Trophoblast cell (in vitro differentiated cells and primary cell): ENCODE results near the gene AOPEP.
A peak's percentile ranks its signal among the peaks of the same experiment; 100 is the strongest.

Experiments used
- DNase-seq, 2 donors: peaks; one replicate each; pipeline ENCODE4 v3.0.0-alpha.2; 2016
- H2AFZ ChIP-seq: 2 replicates; pipeline ENCODE4 v1.6.1; 2013; ENCODE audit warnings: low read length, moderate library complexity, mild to moderate bottlenecking; ENCODE audit not compliant: insufficient read depth, poor library complexity
- H2AK5ac ChIP-seq: 2 replicates; pipeline ENCODE4 v1.6.1; 2013; ENCODE audit warnings: mild to moderate bottlenecking, low read length
- H2BK120ac ChIP-seq: 2 replicates; pipeline ENCODE4 v1.6.1; 2013; ENCODE audit warnings: low read length, mild to moderate bottlenecking, moderate library complexity; ENCODE audit not compliant: insufficient read depth, poor library complexity
- H2BK12ac ChIP-seq: 2 replicates; pipeline ENCODE4 v1.6.1; 2013; ENCODE audit warnings: mild to moderate bottlenecking, low read length, moderate library complexity
- H2BK5ac ChIP-seq: 2 replicates; pipeline ENCODE4 v1.6.1; 2013; ENCODE audit warnings: low read length, low read depth, moderate library complexity, mild to moderate bottlenecking; ENCODE audit not compliant: poor library complexity
- H3K14ac ChIP-seq: 2 replicates; pipeline ENCODE4 v1.6.1; 2013; ENCODE audit warnings: mild to moderate bottlenecking, low read length
- H3K18ac ChIP-seq: 2 replicates; pipeline ENCODE4 v1.6.1; 2013; ENCODE audit warnings: mild to moderate bottlenecking, low read length
- H3K23ac ChIP-seq: 2 replicates; pipeline ENCODE4 v1.6.1; 2013; ENCODE audit warnings: low read length
- H3K27ac ChIP-seq: 2 replicates; pipeline ENCODE4 v1.5.1; 2013; ENCODE audit warnings: low read depth, mild to moderate bottlenecking, inconsistent platforms, low read length, moderate library complexity
- H3K27me3 ChIP-seq: 2 replicates; pipeline ENCODE4 v1.6.1; 2013; ENCODE audit warnings: inconsistent platforms, mild to moderate bottlenecking, low read length, moderate library complexity; ENCODE audit not compliant: insufficient read depth
- H3K36me3 ChIP-seq, 2 experiments: 1 replicate in 1 of 2; 2 replicates in 1 of 2; pipeline ENCODE4 v1.6.1; 2013; ENCODE audit warnings: low read length in 2 of 2, mild to moderate bottlenecking in 2 of 2, moderate library complexity in 1 of 2; ENCODE audit not compliant: insufficient read depth in 2 of 2, control insufficient read depth in 1 of 2
- H3K4ac ChIP-seq: 2 replicates; pipeline ENCODE4 v1.6.1; 2013; ENCODE audit warnings: low read depth, mild to moderate bottlenecking, low read length, moderate library complexity
- H3K4me1 ChIP-seq, 2 experiments: 1 replicate in 1 of 2; 2 replicates in 1 of 2; pipeline ENCODE4 v1.6.1; 2013; ENCODE audit warnings: low read length in 2 of 2, mild to moderate bottlenecking in 2 of 2, moderate library complexity in 1 of 2; ENCODE audit not compliant: insufficient read depth in 2 of 2, control insufficient read depth in 1 of 2
- H3K4me2 ChIP-seq: 2 replicates; pipeline ENCODE4 v1.6.1; 2013; ENCODE audit warnings: inconsistent platforms, mild to moderate bottlenecking, low read length, moderate library complexity
- H3K4me3 ChIP-seq: 2 replicates; pipeline ENCODE4 v1.5.1; 2013; ENCODE audit warnings: mild to moderate bottlenecking, low read depth, low read length, inconsistent platforms
- H3K79me1 ChIP-seq: one replicate; pipeline ENCODE4 v1.6.1; 2013; ENCODE audit warnings: low read length
- H3K79me2 ChIP-seq: 2 replicates; pipeline ENCODE4 v1.6.1; 2013; ENCODE audit warnings: low read length, mild to moderate bottlenecking; ENCODE audit not compliant: control insufficient read depth, insufficient read depth, poor library complexity
- H3K9ac ChIP-seq: 2 replicates; pipeline ENCODE4 v1.6.1; 2013; ENCODE audit warnings: mild to moderate bottlenecking, low read length
- H3K9me3 ChIP-seq: 2 replicates; pipeline ENCODE4 v1.6.1; 2013; ENCODE audit warnings: low read depth, mild to moderate bottlenecking, control low read depth, inconsistent platforms, low read length; ENCODE audit not compliant: insufficient read depth
- H4K12ac ChIP-seq: 2 replicates; pipeline ENCODE4 v1.6.1; 2013; ENCODE audit warnings: low read depth, mild to moderate bottlenecking, low read length, moderate library complexity
- H4K8ac ChIP-seq: 2 replicates; pipeline ENCODE4 v1.6.1; 2013; ENCODE audit warnings: low read depth, mild to moderate bottlenecking, low read length, moderate library complexity
- H4K91ac ChIP-seq: one replicate; pipeline ENCODE4 v1.6.1; 2013; ENCODE audit warnings: low read depth, mild to moderate bottlenecking, low read length, moderate library complexity
- WGBS: extraction: QIAGEN DNeasy Blood & Tissue Kit; methylation state at CpG from one replicate; pipeline ENCODE4 v1.1.7; 2013; ENCODE audit warnings: missing lambda C conversion rate; ENCODE audit not compliant: insufficient read length, insufficient coverage; ENCODE audit errors: extremely low coverage; 5-methylcytosine and 5-hydroxymethylcytosine counted together

The AOPEP gene

DNA sequence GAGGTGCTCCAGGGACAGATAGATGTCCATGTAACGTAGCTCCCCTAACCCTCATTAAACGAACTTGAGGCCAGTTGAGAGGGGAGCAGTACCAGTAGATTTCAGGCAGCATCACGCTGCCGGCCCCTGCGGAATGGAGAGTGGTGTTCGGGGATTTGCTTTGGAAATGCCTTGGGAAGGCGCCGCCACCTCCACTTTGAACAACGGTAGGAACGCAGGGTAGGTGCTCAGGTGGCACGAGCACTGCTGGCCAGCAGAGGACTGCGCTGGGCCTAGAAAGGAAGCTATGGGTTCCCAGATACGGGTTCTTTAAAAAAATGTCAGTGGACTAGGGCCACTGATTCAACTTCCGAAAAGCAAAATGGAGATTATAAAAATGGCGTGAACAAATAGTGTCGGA, 319.3 kb downstream of the AOPEP start:
- Histone ChIP-seq H2BK12ac (no peak overlapping the region), H3K36me3 (peaks cover 2 to 6% of the 10 kb centered on the region in 2 experiments), H3K79me1 (peaks cover 14% of the 10 kb centered on the region), H3K27ac (no peak overlapping the region), H4K91ac (no peak overlapping the region), H3K27me3 (no peaks in the 10 kb centered on the region), H2BK5ac (no peak overlapping the region), H2AK5ac (no peak overlapping the region), H3K4ac (no peak overlapping the region), H3K79me2 (peaks cover 5% of the 10 kb centered on the region), H3K23ac (no peak overlapping the region), H3K9me3 (no peaks in the 10 kb centered on the region), H3K14ac (no peak overlapping the region), H4K12ac (no peak overlapping the region), H2AFZ (no peak overlapping the region), H3K18ac (peak overlapping the region; percentile 5), H4K8ac (peak overlapping the region; percentile 6), H2BK120ac (no peak overlapping the region), H3K9ac (no peak overlapping the region), H3K4me1 (peaks cover 12 to 16% of the 10 kb centered on the region in 2 experiments), H3K4me2 (peak overlapping the region; percentile 14), H3K4me3 (no peak overlapping the region)
- DNase-seq = peak; percentile 82 to 85
- no CpG with 5 or more reads among the region's 16 CpGs for WGBS

DNA sequence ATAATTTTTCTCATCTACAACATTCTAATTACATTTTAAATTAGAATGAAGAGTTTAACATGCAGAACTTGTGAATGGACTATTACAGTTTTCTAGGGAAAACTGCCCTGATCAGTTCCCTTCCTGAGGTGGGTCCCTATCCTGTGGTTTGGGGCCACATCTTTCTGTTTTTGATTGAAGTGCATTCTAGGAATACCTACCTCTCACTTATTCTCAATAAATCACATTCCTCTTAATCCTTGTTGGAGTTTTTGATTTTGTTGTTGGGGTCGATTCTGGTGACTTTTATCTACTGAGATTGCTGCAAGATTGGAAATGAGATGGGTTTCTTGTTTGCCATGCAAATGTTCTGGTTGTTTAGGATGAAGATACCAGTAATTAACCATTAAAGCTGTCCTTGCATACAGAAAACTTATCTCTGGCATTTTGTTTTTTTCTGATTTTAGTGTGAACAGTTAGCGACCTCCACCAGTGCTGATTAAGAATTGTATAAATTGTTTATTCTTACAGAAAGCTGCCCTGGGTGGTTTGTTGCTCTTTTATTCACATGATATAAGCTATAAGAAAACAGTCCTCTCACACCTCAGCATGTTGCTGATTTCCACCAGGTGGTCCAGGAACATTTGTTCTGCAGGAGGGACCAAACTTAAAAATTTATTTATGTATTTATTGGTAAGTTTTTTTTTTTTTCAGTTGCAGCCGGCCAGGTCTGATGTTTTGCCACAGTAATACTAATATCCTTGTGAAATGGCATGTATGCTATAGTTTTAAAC, 321.1 kb downstream of the AOPEP start:
- Histone ChIP-seq H3K79me2 (peaks cover 5% of the 10 kb centered on the region), H3K14ac (no peak overlapping the region), H3K23ac (no peak overlapping the region), H2BK120ac (no peak overlapping the region), H4K91ac (no peak overlapping the region), H3K4me3 (no peak overlapping the region), H3K27ac (no peak overlapping the region), H3K18ac (no peak overlapping the region), H2BK5ac (no peak overlapping the region), H2AFZ (no peak overlapping the region), H2BK12ac (no peak overlapping the region), H3K4ac (no peak overlapping the region), H3K4me1 (peaks cover 12 to 16% of the 10 kb centered on the region in 2 experiments), H4K12ac (no peak overlapping the region), H3K4me2 (no peak overlapping the region), H3K27me3 (no peaks in the 10 kb centered on the region), H3K79me1 (peaks cover 14% of the 10 kb centered on the region), H2AK5ac (no peak overlapping the region), H4K8ac (no peak overlapping the region), H3K9ac (no peak overlapping the region), H3K9me3 (no peaks in the 10 kb centered on the region), H3K36me3 (peaks cover 2 to 6% of the 10 kb centered on the region in 2 experiments)
- WGBS = no CpG with 5 or more reads among the region's 3 CpGs
- no peak for DNase-seq

DNA sequence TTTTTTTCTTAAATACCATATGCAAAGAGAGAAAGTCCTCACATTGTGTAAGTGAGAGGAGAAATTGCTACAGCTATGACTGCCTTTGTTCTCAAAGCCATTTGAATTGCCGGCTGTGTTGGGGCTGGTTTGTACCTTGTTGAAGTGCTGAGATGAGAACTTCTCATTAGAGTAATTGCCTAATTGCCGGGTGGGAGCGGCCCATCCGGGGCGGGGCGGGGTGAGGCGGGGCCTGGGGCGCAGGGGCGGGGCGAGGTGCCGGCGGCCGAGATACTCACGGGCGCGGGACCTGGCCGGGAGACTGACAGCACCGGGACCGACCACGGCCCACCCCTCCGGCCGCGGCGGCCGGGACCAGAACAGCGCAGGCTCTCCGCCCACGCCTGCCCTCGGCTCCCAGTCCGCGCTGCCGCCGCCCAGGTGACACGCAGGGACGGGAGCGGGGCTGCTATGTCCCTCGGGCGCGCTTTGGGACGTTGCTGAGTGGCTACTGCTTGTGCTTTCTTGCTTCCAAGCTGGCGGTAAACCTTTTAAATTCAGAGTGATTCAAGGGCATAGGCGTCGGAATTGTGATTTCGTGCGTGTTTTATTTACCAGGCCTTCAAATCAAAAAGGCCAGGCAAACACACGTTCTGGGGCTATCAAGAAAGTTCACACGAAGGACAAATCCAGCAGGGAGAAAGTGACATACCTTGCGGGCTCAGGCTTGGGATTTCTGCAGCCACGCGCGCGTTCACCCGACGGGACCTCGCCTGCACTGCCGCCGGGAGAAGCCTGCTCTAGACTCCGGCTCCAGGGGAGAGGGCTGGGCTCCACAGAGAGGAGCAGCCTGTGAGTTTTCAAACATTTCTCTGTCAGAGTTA, 322.0 kb downstream of the AOPEP start:
- Histone ChIP-seq H3K4me2 (peak overlapping the region; percentile 86), H2BK120ac (peak overlapping the region; percentile 58), H4K12ac (peak overlapping the region; percentile 26), H3K27me3 (no peaks in the 10 kb centered on the region), H3K27ac (peak overlapping the region; percentile 55), H3K23ac (no peak overlapping the region), H2AK5ac (peak overlapping the region; percentile 79), H3K14ac (peak overlapping the region; percentile 98), H3K9ac (peak overlapping the region; percentile 93), H4K91ac (peak overlapping the region; percentile 79), H2AFZ (peak overlapping the region; percentile 99), H3K36me3 (peaks cover 2 to 6% of the 10 kb centered on the region in 2 experiments), H3K4ac (peak overlapping the region; percentile 97), H2BK12ac (peak overlapping the region; percentile 96), H4K8ac (peak overlapping the region; percentile 76), H3K79me2 (peaks cover 5% of the 10 kb centered on the region), H3K18ac (peak overlapping the region; percentile 97), H3K9me3 (no peaks in the 10 kb centered on the region), H3K4me1 (peaks cover 12 to 16% of the 10 kb centered on the region in 2 experiments), H2BK5ac (peak overlapping the region; percentile 82), H3K4me3 (peak overlapping the region; percentile 88), H3K79me1 (peaks cover 14% of the 10 kb centered on the region)
- no CpG with 5 or more reads among the region's 58 CpGs for WGBS
- peak; percentile 50 to 62 for DNase-seq

DNA sequence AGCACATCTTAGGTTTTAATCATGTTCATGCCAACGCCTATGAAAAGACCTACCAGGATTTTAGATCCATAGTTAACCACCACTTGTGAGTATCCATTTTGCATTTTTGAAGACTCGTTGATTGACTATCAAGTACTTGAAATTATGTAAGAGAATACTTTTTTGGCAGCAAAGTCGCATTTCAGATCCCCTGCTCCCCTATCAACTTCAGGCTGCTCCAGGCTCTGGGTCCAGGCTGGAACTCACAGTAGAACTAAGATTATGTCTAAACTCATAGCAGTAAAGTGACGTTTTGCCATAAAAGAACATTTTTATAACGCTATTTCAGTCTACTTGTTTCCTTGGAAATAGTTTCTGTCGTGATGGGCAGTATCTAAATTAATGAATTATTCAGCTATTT, 323.3 kb downstream of the AOPEP start:
- H2BK12ac ChIP-seq = no peak overlapping the region
- H2AK5ac ChIP-seq = no peak overlapping the region
- peaks cover 0 to 5% of the 10 kb centered on the region in 2 experiments for H3K36me3 ChIP-seq
- H2BK120ac ChIP-seq = no peak overlapping the region
- no CpG with 5 or more reads among the region's 6 CpGs for WGBS
- H3K27ac ChIP-seq = no peak overlapping the region
- H3K79me1 ChIP-seq = peaks cover 12% of the 10 kb centered on the region
- no peak overlapping the region for H3K14ac ChIP-seq
- H3K4me3 ChIP-seq = no peak overlapping the region
- no peaks in the 10 kb centered on the region for H3K27me3 ChIP-seq
- peak overlapping the region; percentile 37 for H3K4me2 ChIP-seq
- no peak overlapping the region for H2AFZ ChIP-seq
- no peak overlapping the region for H3K9ac ChIP-seq
- no peak overlapping the region for H4K91ac ChIP-seq
- no peak overlapping the region for H2BK5ac ChIP-seq
- H3K4me1 ChIP-seq = peaks cover 9 to 12% of the 10 kb centered on the region in 2 experiments
- no peak overlapping the region for H4K12ac ChIP-seq
- no peak overlapping the region for H4K8ac ChIP-seq
- H3K23ac ChIP-seq = no peak overlapping the region
- H3K18ac ChIP-seq = no peak overlapping the region
- no peaks in the 10 kb centered on the region for H3K9me3 ChIP-seq
- no peak overlapping the region for H3K4ac ChIP-seq
- no peak for DNase-seq
- H3K79me2 ChIP-seq = peaks cover 5% of the 10 kb centered on the region
